ENCODE measurements around the gene KCNMA1. TPM values are rescaled to one million over a fixed set of nuclear protein-coding genes. Genes with fewer than 3 reads are reported as not detected.

KCNMA1 gene
- total and polyA plus RNA-seq, 8 donors, result 2.8 to 21.1 (median 4.3) TPM

- H3K36me3 ChIP-seq, result no peaks in the 10 kb centered on the region
- TF ChIP-seq CTCF (IDR thresholded peaks at IDR 0.05), result no peak
Measured at GRCh38 chr10:77328272-77328816, 309.3 kb downstream of the KCNMA1 start.

DNA sequence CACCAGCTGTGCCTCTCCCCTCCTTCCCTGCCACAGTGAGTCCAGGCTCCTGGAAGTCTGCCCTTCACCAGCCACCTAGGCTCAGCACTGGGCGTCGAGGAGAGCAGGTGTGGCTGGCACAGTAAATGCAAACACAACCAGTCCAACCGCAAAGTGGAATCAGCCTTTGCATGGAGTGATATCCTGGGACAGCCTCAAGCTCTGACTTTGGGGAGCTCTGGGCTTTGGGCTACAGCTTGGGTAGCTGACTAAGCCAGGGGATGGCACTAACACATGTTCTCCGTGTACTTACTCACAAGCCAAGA, 312.4 kb downstream of the KCNMA1 start:
- ATAC-seq, result peak; percentile 33
- Histone ChIP-seq H3K27me3 (no peaks in the 10 kb centered on the region), H3K9me3 (no peaks in the 10 kb centered on the region), H3K27ac (no peak overlapping the region), H3K4me3 (no peak overlapping the region), H3K4me1 (no peaks in the 10 kb centered on the region), H3K36me3 (no peaks in the 10 kb centered on the region)
- intact Hi-C loops (cut with DNase I), result no loop called here
- no peak for DNase-seq
- no peak for TF ChIP-seq CTCF (IDR thresholded peaks at IDR 0.05)

More at GRCh38 chr10:77328272-77328816, 309.3 kb downstream of the KCNMA1 start:
- ATAC-seq, result no peak
- Histone ChIP-seq H3K4me1 (no peaks in the 10 kb centered on the region), H3K9me3 (no peaks in the 10 kb centered on the region), H3K4me3 (no peak overlapping the region), H3K27ac (no peak overlapping the region), H3K27me3 (no peaks in the 10 kb centered on the region)
- DNase-seq, result peak in 2 of 4 donors; percentile 18 to 37
- intact Hi-C loops (cut with DNase I), result no loop called here

GRCh38 chr10:77321838-77322237, 315.8 kb downstream of the KCNMA1 start:
- ATAC-seq (no peak), DNase-seq (no peak)
- no peak for TF ChIP-seq CTCF (IDR thresholded peaks at IDR 0.05)
- no peaks in the 10 kb centered on the region for H3K36me3 ChIP-seq
- H3K4me1 ChIP-seq, result no peaks in the 10 kb centered on the region
- no peaks in the 10 kb centered on the region for H3K27me3 ChIP-seq
- H3K27ac ChIP-seq, result no peak overlapping the region
- H3K9me3 ChIP-seq, result no peaks in the 10 kb centered on the region
- intact Hi-C loops (cut with DNase I), result no loop called here
- no peak overlapping the region for H3K4me3 ChIP-seq

DNA sequence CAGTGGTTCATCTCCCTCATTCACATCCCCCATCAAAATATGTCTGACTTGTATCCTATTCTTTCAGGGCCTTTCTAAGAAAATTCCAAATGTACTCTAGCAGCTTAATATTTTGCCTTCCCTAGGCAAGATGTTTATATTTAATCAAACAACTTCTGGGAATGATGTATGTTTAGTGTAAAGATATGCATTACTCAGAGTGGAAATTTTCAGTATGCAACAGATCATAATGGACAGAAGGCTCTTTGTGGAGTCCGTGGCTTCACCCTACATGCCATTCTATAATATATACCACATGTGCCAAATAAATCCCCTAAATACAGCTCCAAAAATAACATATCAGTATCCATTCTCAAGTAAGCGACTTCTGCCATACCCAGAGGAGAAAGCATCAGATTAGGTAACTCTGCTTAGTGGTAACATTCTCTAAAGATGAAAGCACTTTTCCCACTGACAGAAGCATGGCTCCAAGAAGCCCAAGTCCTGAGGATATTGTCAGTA, 316.6 kb downstream of the KCNMA1 start:
- DNase-seq, result no peak
- H3K4me3 ChIP-seq, result no peak overlapping the region
- no peaks in the 10 kb centered on the region for H3K36me3 ChIP-seq
- no peaks in the 10 kb centered on the region for H3K4me1 ChIP-seq
- no peaks in the 10 kb centered on the region for H3K9me3 ChIP-seq
- H3K27me3 ChIP-seq, result no peaks in the 10 kb centered on the region
- intact Hi-C loops (cut with DNase I), result no loop called here
- no peak for TF ChIP-seq CTCF (IDR thresholded peaks at IDR 0.05)
- no peak overlapping the region for H3K27ac ChIP-seq
- ATAC-seq, result no peak

DNA sequence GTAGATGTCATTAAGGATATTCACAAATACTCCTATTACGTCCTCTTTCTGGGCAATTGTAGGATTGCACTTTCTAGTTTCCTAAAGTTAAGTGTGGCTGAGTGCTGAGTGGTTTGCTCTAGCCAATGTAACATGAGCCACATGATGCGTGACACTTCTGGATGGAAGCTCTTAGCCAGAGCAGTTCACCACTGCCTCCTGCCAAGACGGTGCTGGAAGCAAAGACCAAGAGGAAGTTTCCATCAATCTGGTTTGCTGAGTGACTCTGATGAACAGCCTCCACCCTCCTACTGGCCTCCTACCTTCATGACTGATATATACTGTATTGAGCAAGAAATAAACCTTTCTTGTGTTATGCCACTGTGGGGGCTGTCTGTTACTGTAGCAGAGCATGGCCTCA, 318.1 kb downstream of the KCNMA1 start:
- DNase-seq (no peak), ATAC-seq (peak; percentile 40)
- H3K36me3 ChIP-seq, result no peaks in the 10 kb centered on the region
- H3K4me1 ChIP-seq, result no peaks in the 10 kb centered on the region
- no peaks in the 10 kb centered on the region for H3K9me3 ChIP-seq
- TF ChIP-seq CTCF (IDR thresholded peaks at IDR 0.05), result no peak
- no peak overlapping the region for H3K27ac ChIP-seq
- no peaks in the 10 kb centered on the region for H3K27me3 ChIP-seq
- intact Hi-C loops (cut with DNase I), result no loop called here
- H3K4me3 ChIP-seq, result no peak overlapping the region

All from left lung (tissue), 10 donors.